Fibroblast of lung (primary cell): ENCODE data around the gene AP3D1.

Experiments used
- EZH2 ChIP-seq: IDR thresholded peaks from 2 replicates; pipeline ENCODE4 v1.5.1; 2012; ENCODE audit warnings: low read length, control low read depth, mild to moderate bottlenecking; ENCODE audit errors: missing control alignments
- TF ChIP-seq, protein P1 (sequence below), 2 donors: IDR thresholded peaks in 1 of 2; conservative IDR thresholded peaks in 1 of 2; 1 replicate in 1 of 2; 2 replicates in 1 of 2; pipeline ENCODE4 v1.5.1; 2011 to 2012; ENCODE audit warnings: low read length in 2 of 2, control low read depth in 1 of 2, inconsistent platforms in 1 of 2, low read depth in 1 of 2, mild to moderate bottlenecking in 1 of 2

- TF ChIP-seq, protein P1, sequence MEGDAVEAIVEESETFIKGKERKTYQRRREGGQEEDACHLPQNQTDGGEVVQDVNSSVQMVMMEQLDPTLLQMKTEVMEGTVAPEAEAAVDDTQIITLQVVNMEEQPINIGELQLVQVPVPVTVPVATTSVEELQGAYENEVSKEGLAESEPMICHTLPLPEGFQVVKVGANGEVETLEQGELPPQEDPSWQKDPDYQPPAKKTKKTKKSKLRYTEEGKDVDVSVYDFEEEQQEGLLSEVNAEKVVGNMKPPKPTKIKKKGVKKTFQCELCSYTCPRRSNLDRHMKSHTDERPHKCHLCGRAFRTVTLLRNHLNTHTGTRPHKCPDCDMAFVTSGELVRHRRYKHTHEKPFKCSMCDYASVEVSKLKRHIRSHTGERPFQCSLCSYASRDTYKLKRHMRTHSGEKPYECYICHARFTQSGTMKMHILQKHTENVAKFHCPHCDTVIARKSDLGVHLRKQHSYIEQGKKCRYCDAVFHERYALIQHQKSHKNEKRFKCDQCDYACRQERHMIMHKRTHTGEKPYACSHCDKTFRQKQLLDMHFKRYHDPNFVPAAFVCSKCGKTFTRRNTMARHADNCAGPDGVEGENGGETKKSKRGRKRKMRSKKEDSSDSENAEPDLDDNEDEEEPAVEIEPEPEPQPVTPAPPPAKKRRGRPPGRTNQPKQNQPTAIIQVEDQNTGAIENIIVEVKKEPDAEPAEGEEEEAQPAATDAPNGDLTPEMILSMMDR (conservative IDR thresholded peaks at IDR 0.05 in 1 of 2, IDR thresholded peaks at IDR 0.05 in 1 of 2; ENCODE audit: low read depth in 1 of 2, low read length in 2 of 2) = no peak
- TF ChIP-seq EZH2 = no peak
These were observed 18.9 kb upstream of the AP3D1 start for GRCh38 chr19:2170219-2170618.
